ENCODE data around the gene UNC79. TPM values are rescaled to one million over a fixed set of nuclear protein-coding genes. Genes with fewer than 3 reads are reported as not detected.

The UNC79 gene
- polyA plus RNA-seq, 3 donors = 0.01 to 0.02 TPM; not detected in 1

DNA sequence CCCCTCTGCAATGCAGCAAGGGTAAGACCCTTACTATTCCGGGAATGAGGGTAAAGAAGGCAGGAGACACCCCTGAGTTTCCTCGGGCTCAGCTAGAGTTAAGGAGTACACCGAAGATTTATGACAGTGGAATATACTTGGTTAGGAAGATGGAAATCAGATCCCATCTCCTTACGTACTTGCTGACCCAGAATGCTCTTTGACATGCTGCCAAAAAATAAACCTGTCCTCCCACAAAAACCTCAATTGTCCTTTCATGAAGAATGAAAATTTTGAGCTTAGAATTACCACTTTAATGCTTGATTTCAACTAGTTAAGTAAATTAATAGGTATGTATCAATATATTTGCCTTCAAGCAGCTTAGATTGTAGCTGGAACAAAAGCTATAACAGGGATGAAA is 258.1 kb downstream of the UNC79 start:
- intact Hi-C loops (cut with micrococcal nuclease) = no loop called here
- no peaks in the 10 kb centered on the region for H3K4me1 ChIP-seq (ENCODE audit: control insufficient read depth in 1 of 2, insufficient read depth in 2 of 2, low read length in 2 of 2)
- no peak overlapping the region for H3K4me3 ChIP-seq (replicated peaks in 1 of 3; ENCODE audit: low read depth in 2 of 3, low read length in 3 of 3)
- H3K79me2 ChIP-seq (ENCODE audit: insufficient read depth, low read length) = no peaks in the 10 kb centered on the region
- peaks cover 0 to 5% (median 0%) of the 10 kb centered on the region in 7 donors for H3K9me3 Mint-ChIP-seq
- H3K27me3 Mint-ChIP-seq (ENCODE audit: low read depth in 3 of 3) = peaks cover 4 to 27% (median 15%) of the 10 kb centered on the region in 3 donors
- peaks cover 0 to 9% of the 10 kb centered on the region in 2 donors for H3K27me3 ChIP-seq (ENCODE audit: control insufficient read depth in 2 of 2, insufficient read depth in 2 of 2, low read length in 2 of 2)
- no peak for DNase-seq
- no peak for TF ChIP-seq CTCF (IDR thresholded peaks at IDR 0.05)
- no peaks in the 10 kb centered on the region for H3K36me3 Mint-ChIP-seq
- H3K4me1 Mint-ChIP-seq = no peaks in the 10 kb centered on the region
- no peak overlapping the region for H2AFZ ChIP-seq (ENCODE audit: insufficient read depth, low read depth, low read length, poor library complexity, severe bottlenecking)
- no peak overlapping the region for H3K4me2 ChIP-seq (replicated peaks; ENCODE audit: extremely low read depth, low read length, poor library complexity, severe bottlenecking)
- H3K9ac ChIP-seq (ENCODE audit: insufficient read depth, low read length, poor library complexity, severe bottlenecking) = no peak overlapping the region
- no peaks in the 10 kb centered on the region for H3K36me3 ChIP-seq (replicated peaks in 1 of 2; ENCODE audit: control insufficient read depth in 1 of 2, insufficient read depth in 2 of 2, low read length in 2 of 2)
- WGBS (ENCODE audit: insufficient coverage) = no CpG with 5 or more reads among the region's 4 CpGs
- no peak overlapping the region for H3K4me3 Mint-ChIP-seq
- no peaks in the 10 kb centered on the region for H3K9me3 ChIP-seq (replicated peaks in 1 of 2; ENCODE audit: control insufficient read depth in 1 of 2, insufficient read depth in 1 of 2, low read length in 2 of 2)
- no peak overlapping the region for H3K27ac ChIP-seq (ENCODE audit: low read depth in 1 of 2, low read length in 2 of 2)
- no peak overlapping the region for H3K27ac Mint-ChIP-seq
- H4K20me1 ChIP-seq (ENCODE audit: insufficient read depth, low read length) = no peaks in the 10 kb centered on the region

GRCh38 chr14:93690146-93690545 is 259.4 kb downstream of the UNC79 start:
- Histone ChIP-seq H3K36me3 (replicated peaks in 1 of 2; ENCODE audit: control insufficient read depth in 1 of 2, insufficient read depth in 2 of 2, low read length in 2 of 2) (no peaks in the 10 kb centered on the region), H3K27me3 (ENCODE audit: control insufficient read depth in 2 of 2, insufficient read depth in 2 of 2, low read length in 2 of 2) (peaks cover 0 to 9% of the 10 kb centered on the region in 2 donors), H2AFZ (ENCODE audit: insufficient read depth, low read depth, low read length, poor library complexity, severe bottlenecking) (no peak overlapping the region), H3K4me1 (ENCODE audit: control insufficient read depth in 1 of 2, insufficient read depth in 2 of 2, low read length in 2 of 2) (no peaks in the 10 kb centered on the region), H3K9me3 (replicated peaks in 1 of 2; ENCODE audit: control insufficient read depth in 1 of 2, insufficient read depth in 1 of 2, low read length in 2 of 2) (no peaks in the 10 kb centered on the region), H3K27ac (ENCODE audit: low read depth in 1 of 2, low read length in 2 of 2) (no peak overlapping the region), H3K79me2 (ENCODE audit: insufficient read depth, low read length) (no peaks in the 10 kb centered on the region), H3K4me2 (replicated peaks; ENCODE audit: extremely low read depth, low read length, poor library complexity, severe bottlenecking) (no peak overlapping the region), H4K20me1 (ENCODE audit: insufficient read depth, low read length) (no peaks in the 10 kb centered on the region), H3K4me3 (replicated peaks in 1 of 3; ENCODE audit: low read depth in 2 of 3, low read length in 3 of 3) (no peak overlapping the region), H3K9ac (ENCODE audit: insufficient read depth, low read length, poor library complexity, severe bottlenecking) (no peak overlapping the region)
- no peak for DNase-seq
- 44% methylated on average over 2 of the region's 6 CpGs for WGBS (ENCODE audit: insufficient coverage)
- intact Hi-C loops (cut with micrococcal nuclease) = no loop called here
- H3K36me3 Mint-ChIP-seq = no peaks in the 10 kb centered on the region
- no peaks in the 10 kb centered on the region for H3K4me1 Mint-ChIP-seq
- no peak overlapping the region for H3K27ac Mint-ChIP-seq
- peaks cover 0 to 5% (median 0%) of the 10 kb centered on the region in 7 donors for H3K9me3 Mint-ChIP-seq
- no peak for TF ChIP-seq CTCF (IDR thresholded peaks at IDR 0.05)
- H3K4me3 Mint-ChIP-seq = no peak overlapping the region
- H3K27me3 Mint-ChIP-seq (ENCODE audit: low read depth in 3 of 3) = peaks cover 4 to 25% (median 17%) of the 10 kb centered on the region in 3 donors

Measured in CD14-positive monocyte (primary cell).